ENCODE results near the gene KRT4. TPM values are rescaled to one million over a fixed set of nuclear protein-coding genes. Genes with fewer than 3 reads are reported as not detected.
"Not testable (repeated sequence)": the region's sequence is repeated elsewhere in the genome, so short reads cannot be mapped to it uniquely, and the experiment has no call there.

KRT4 gene
- not detected in 2 replicates for total RNA-seq

DNA sequence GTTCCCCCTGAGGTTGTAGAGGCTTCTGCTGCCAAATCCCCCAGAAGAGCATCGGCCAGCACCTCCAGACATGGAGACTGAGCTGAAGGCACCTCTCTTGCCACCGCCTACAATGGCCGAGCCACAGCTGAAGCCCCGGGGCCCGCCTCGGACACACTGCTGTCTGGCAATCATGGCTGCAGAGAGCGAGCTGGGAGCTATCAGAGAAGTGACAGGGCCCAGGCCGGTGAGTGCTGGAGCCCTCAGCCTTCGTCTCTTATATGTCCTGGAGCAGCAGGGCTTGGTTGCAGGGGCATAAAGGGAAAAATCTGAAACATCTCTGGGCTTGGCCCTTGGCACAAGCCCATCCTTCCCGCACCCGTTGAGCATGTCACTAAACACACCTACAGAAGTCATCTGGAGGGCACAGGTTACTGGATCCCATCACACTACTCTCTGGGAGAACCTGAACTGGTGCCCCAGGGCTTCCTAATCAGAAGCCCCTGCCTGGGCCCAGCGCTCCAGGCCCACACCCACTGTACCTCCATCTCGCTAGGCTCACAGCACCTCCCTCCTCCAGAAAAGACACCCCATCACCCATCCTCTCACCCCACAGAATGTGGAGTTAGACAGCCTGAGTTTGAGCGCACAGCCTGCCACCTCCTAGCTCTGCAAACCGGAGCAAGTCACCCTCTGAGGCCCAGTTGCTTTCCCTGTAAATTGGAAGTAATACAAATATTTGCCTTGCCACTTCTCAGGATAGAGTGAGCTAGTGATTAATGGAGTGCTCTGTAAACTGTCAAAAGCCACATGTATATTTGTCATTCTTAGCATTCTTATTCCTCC, at the start of gene KRT4:
Gene KRT4, minus strand, starts transcription at position 232 of the 825 bp plus-strand sequence. Its CDS starts 58 bp downstream, at position 174.
- intact Hi-C loops (cut with micrococcal nuclease), result no loop called here

DNA sequence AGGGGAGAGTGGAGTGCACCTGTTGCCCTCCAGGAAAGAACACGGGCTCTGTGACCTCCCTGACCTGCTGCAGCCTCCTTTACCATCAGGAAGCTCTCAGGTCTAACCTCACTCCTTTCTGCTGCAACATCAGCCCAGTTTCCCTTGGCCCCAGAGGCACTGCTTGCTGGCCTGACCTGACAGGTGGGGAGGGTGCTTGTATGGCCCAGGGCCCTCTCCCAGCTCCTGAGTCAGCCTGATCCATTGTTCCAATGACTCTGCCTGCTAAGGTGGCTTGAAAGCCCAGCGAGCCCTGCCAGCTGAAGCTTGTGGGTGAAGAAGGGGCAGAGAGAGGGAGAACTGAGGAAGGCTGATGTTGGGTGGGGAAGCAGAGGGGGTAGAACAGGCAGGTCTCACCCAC, 48.1 kb upstream of the KRT4 start:
- intact Hi-C loops (cut with micrococcal nuclease), result no loop called here

DNA sequence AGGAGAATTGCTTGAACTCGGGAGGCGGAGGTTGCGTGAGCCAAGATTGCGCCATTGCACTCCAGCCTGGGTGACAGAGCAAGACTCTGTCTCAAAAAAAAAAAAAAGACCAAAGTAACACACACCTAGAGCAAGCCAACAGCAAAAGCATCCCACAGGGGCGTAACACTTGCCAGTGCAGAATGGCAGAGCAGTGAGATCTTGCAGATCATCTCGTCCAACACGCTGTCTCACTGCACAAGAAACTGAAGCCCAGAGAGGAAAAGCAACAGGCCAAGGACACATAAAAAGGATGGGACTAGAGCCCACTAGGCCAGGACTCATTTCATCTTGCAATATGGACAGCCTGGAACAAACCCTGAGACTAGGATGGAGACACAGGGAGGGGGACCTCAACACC, 47.6 kb upstream of the KRT4 start:
- intact Hi-C loops (cut with micrococcal nuclease), result no loop called here

DNA sequence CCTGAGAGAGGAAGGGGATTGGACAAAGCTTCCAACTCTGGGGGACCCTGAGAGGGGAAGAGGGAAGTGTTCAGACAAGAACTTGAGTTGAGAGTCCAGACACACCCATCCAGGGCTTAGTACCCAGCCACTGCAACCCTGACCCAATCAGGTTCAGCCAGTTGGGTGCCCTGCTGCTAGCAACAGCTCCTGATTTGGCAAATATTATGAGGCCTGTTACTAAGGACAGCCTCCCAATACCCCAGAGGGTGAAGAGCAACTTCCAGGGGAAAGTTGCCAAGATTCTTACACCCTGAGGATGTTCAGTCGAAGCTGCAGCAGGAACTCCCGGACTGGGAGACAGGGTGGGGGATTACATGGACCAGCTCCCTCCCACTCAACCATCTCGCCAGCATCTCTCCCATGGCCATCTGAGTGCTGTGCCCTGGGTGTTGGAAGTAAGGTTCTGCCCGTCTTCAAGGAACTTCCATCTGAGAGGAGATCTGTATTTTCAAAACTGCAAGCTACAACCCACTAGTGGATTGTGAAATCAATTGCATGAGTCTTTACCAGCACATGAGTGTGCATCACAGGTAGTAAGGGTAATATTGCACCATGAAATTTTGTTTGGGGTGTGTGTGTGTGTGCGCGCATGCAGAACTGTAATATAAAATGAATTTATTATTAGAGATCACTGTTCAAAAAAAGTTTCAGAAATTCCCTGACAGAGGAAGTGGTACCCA, 46.3 kb upstream of the KRT4 start:
- intact Hi-C loops (cut with micrococcal nuclease), result no loop called here

DNA sequence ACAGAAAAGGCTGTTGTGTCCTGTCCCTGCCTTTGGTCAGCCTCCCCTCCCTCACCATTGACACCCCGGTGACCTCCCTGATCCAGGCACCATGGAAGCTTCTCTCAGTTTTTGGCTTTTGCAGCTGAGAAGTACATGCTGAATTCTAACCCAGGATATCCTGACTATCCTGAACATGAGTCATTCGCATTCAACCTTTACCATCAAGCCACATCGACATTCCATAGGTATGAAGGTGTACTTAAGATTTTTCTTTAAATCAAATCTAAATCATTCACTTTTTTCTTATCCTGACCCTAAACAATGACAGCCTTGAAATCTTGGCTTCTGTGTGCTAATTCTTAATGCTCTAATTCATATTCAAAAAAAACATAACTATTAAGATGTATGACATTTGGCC, 43.6 kb upstream of the KRT4 start:
- intact Hi-C loops (cut with micrococcal nuclease), result no loop called here

DNA sequence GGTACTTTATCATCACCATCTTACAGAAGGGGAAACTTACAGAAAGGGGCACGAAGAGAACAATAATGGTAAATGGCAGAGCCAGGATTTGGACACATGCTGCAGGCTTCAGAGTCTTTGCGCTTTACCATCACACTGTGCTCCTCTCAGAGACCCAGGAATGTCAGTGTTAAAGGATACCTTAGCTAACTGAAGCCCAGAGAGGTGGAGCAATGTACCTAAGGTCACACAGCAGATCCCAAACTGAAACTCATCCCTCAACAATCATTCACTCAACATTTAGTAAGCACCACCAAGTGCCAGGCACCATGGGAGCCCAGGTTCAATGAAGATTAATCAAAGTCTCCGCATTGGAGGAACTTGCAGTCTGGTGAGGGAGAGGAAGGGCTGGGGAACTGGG, 42.9 kb upstream of the KRT4 start:
- intact Hi-C loops (cut with micrococcal nuclease), result no loop called here

DNA sequence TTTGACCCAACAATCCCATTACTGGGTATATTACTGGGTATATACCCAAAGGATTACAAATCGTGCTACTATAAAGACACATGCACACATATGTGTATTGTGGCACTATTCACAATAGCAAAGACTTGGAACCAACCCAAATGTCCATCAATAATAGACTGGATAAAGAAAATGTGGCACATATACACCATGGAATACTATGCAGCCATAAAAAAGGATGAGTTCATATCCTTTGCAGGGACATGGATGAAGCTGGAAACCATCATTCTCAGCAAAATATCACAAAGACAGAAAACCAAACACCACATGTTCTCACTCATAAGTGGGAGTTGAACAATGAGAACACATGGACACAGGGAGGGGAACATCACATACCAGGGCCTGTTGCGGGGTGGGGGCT, 42.2 kb upstream of the KRT4 start:
- intact Hi-C loops (cut with micrococcal nuclease), result not testable (repeated sequence)

DNA sequence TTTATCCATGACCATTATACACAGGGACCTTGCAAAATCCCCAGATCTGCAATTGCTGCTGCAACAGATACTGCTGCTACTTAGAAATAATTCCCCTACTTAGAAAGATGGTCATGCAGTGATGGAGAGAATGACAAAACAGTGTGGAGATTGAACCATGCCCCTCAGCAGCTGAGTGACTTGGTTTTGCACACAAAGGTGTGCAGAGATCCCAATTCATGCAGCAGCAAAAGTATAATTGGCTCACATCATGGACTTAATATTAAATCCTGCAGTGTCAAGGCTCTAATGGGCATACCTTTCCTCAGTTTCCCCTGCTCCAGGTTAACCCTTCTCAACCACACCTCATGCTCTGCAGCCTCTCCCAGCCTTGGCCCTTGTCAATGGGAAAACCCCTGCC, 37.9 kb upstream of the KRT4 start:
- intact Hi-C loops (cut with micrococcal nuclease), result no loop called here

DNA sequence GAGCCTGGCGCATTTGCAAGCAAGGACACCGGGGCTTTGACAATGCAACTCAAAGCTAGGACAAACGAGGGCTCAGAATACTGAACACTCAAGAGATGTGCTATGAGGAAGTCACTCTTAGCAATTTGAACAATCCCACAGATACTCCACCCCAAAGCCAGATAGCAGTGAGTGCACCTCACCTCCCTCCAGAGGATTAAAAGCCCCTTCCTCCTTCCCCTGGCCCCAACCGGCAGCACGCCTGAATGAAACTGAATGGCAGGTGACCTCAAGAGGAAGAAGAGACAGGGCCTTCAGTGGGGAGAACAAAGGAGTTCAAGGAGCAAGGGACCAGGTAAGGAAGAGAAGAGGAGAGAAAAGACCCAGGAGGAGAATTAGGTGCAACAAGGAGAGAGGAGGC, 36.8 kb upstream of the KRT4 start:
- intact Hi-C loops (cut with micrococcal nuclease), result no loop called here

DNA sequence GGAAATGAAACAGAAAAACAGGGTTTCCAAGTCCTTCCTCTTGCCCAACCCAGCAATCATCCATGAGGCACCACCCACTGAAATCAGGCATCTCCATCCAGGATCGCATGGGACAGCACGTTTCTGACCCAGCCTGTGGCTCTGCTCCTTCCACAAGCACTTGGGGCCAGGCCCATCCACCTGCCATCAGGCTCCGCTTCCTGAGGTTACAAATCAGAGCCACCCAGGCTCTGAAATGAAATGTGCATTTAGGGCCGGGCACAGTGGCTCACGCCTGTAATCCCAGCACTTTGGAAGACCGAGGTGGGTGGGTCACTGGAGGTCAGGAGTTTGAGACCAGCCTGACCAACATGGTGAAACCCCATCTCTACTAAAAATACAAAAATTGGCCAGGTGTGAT, 35.6 kb upstream of the KRT4 start:
- intact Hi-C loops (cut with micrococcal nuclease), result no loop called here

DNA sequence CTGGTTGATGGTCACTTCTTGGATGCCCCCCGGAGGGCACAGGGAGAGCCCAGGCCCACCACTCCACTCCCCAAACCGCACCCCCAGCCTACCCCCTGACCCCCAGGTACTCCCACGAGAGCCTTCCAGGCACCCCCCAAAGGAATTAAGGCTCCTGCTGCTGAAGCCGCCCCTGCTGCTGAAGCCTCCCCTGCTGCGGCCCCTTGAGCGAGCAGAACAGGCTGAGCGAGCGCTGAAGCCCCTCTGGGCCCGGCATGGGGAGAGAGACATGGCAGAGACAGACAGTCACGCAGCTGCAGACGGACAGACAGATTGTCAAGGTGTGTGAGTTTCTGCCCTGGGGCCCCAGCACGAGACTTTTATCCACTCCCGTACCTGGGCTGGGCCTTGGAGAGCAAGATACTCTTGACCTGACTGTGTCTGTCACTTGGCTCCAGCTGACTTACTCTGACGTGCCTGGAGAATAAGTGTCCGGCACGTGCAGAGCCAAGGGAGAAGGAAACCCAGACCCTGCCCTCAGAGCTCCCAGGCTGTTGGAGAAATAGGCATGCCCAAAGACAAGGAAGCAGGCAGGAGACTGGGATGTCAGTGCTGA, 34.8 kb upstream of the KRT4 start, which contains the start of gene KRT78:
Gene KRT78, minus strand, starts transcription at position 334 of the 595 bp plus-strand sequence. Its CDS starts 64 bp downstream, at position 270.
- intact Hi-C loops (cut with micrococcal nuclease), result no loop called here

DNA sequence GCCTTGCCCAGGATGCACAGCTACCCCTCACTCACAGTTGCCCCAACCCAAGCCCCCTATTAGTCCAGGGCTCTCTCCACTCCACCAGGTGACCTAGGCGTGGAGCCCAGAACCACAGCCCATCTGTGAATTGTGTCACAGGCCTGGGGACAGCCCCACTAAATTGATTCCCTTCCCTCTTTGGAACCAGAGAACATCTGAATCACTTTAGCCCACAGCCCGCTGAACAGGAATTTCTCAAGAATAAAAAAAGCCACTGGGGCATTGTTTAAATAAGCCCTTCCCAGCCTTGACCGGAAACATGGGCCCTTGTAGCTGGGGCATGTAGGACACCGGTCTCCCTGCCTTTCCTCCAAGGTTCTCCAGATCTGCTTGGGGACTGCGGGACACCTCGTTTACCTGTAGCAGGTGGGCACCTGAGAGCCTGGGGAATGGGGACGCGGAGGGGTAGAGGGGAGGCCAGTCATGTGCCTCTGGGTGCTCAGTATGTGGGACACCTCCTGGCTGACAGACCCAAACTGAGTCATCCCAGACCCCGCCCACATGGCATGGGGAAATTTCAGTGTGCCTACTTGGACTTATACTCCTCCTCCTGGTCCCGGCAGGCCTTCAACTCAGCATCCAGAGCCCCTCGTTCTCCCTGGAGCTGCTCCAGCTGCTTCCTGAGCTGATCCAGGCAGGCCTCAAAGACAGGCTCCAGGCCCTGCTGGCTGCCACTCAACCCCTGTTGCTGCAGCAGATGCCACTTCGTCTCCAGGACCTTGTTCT, 33.6 kb upstream of the KRT4 start:
- intact Hi-C loops (cut with micrococcal nuclease), result no loop called here

DNA sequence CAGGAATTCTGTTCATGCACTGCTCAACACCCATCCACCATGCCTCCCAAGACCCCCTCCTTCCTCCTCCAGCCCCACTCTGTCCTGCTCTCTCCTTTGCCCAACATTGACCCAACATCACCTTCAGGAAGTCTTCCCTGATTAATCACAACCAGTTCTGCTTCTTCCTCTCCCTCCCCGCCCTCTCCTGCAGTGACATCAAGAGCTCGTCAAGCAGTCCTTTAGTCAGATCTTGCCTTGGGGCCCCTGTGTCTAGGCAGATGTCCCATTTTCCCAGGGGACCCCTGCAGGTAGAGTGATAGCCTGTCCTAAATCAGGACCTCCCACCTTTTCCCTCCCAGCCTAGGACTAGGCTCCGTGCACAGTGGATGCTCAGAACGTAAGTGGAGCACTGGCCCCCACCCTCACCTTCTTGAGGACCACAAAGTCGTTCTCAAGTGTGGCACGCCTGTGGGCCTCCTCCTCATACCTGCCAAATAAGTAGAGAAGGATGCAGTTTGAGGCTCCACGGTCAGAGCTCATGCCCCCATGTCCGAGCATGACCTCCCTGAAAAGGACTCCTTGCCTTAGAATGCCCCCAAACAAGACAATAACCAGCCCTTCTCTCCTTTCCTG, 32.5 kb upstream of the KRT4 start:
- intact Hi-C loops (cut with micrococcal nuclease), result no loop called here

DNA sequence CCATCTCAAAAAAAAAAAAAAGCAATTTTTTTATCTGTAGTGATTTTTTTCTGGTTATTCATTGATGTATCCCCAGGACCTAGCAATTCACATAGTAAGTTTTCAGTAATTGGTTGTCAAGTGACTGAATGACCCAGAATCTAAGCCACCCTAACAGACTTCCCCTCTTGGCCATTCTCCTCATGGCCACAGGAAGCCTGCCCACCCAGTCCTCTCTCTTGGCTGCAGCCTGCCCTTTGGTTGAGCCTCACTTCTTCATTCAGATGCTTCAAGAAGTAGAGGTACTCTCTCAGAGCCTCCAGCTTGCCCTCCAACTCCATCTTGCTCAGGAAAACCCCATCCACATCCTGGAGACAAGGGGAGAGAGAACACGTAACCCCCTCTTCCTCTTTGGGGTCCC, 32.0 kb upstream of the KRT4 start:
- intact Hi-C loops (cut with micrococcal nuclease), result no loop called here

DNA sequence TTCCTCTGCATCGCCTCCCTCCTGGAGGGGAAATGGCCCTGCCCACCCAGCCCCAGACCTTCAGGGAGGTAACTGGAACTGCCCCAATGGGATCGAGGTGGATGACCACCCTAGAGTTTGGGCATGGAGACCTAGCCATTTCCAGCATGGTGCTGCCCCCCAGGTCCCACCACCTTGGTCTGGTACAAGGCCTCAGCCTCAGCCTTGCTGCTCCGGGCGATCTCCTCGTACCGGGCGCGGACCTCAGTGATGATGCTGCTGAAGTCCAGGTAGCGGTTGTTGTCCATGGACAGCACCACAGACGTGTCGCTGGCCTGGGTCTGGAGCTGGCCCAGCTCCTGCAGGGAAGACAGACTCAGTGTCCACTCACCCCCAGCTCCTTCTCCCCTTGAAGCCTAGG, 30.5 kb upstream of the KRT4 start:
- intact Hi-C loops (cut with micrococcal nuclease), result no loop called here

DNA sequence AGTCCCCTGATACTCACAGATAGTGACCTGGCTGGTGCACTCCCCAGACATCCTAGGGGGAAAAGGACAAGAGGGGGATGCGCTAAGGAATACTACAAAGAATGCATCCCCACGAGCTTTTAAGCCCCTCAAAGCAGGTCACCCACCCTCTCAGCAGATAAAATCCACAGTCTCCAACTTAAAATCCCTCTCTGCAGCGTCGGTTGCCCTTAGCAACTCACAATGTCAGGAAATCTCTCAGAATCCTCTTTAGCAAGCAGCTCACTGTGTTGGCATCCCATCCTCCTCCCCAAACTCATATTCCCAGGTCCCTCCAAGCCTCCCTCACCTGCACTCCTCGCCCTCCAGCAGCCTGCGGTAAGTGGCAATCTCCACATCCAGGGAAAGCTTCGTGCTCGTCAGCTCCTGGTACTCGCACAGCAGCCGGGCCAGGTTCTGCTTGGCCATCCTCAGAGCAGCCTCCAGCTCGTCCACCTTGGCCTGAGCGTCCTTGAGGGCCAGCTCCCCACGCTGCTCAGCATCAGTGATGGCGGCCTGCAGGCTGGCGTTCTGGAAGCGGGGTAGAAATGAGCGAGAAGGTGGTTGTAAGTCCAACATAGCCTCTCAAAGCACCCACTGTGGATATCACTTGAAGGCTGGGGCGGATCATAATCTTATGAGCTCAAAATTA, 25.7 kb upstream of the KRT4 start:
- intact Hi-C loops (cut with micrococcal nuclease), result no loop called here

DNA sequence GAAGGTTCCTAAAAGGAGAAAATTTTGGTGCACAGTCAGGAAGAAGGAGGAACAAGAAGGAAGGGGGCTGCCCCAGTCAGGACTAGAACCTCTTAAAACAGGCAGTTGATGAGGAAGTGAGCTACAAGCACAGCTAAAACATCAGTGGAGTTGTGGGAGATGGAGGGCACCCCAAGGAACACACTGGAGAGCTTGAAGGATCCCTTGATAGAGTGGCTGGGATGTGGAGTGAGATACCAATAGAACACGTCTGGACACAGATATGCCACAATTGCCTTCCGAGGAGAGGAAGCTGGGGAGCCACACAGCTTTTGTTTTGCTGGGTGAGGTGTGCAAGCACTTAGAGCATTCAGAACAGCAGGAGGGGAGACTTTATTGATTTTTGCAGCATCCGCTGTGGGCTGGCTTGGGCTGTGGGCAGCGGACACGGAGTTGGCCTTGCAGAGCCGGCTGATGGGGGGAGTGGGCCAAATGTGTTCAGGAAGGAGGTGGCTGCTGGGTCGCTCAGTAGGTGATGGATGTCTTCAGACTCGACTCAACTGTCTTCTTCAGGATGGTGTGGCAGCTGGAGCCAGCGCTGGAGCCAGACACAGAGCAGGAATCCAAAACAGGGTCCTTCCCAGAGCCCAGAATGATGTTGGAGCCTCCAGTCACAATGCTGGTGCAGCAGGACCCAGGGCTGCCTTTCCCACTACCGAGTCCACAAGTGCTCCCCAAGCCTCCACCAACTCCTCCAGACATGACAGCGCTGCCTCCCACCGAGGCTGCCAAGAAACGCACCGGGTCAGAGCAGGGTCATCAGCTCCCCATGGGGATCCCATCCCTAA, 24.9 kb upstream of the KRT4 start:
- intact Hi-C loops (cut with micrococcal nuclease), result no loop called here

DNA sequence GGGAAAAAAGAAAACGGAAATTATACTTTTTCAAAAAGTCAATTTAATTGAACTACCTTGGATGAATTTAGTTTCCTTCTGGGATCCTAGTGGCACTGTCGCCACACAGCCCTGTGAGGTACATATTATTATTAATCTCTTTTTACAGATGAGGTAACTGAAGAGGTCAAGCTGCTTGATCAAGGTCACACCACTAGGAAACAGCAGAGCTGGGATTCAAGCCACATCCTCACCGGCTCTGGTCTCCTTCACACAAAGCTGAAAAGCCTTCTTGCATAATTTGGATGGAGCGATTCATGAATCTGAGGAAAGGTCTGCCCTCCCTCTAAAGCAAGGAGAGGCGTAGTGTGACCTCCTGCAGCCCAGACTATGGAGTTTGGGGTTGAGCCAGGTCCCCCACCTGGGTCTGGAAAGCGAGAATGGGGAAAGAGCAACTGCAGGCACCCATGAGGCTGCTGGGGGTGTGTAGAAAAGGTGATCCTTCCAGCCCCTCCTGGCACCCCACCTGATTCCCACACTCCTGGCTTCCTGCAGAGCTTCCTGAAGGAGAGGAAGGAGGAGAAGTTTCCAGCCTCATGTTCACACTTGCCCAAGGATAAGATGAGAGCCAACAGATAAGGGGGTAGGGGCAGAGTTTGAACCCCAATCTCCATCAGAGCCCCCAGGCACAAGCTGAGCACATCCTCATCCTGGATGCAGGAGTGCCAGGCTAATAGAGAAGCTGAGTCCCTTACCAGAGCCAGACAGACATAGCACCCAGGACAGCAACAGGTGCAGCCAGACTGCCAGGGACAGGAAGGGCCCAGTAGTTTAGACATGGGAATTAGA, 24.1 kb upstream of the KRT4 start:
- intact Hi-C loops (cut with micrococcal nuclease), result no loop called here

DNA sequence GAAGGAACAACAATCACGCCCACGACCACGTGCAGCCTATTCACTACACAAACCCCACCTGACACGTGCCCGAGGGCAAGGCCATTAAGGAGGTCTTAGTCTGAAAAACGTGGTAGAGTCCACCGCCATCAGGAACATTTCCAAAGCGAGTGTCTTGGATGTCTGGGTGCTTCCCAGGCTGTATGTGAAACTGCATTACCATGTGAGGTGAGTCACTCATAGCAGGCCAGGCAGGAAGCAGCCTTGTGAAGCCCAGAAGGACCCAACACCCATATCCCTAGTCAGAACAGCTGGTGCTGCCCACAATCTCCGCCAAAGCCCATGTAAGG, 23.5 kb upstream of the KRT4 start:
- intact Hi-C loops (cut with micrococcal nuclease), result no loop called here

Data from T-helper 2 cell treated with Interferon-gamma antibody and Interleukin-4, amounts not matched to agents 100 ng/mL and 5 ng/mL, for 36 hours (primary cell).